Activated T-cell treated with anti-CD3 and anti-CD28 coated beads, Interleukin-2, amount 50 U/mL, for 72 hours (primary cell): ENCODE data around the gene PLEKHM2. TPM values are rescaled to one million over a fixed set of nuclear protein-coding genes. Genes with fewer than 3 reads are reported as not detected.

Experiments
- ATAC-seq, 2 donors: fragments of 150-1000 bp; cut with Tn5 transposase; replicated peaks in 1 of 2; 2 replicates each; pipeline ENCODE4 v1.10.0; 2021; ENCODE audit warnings: moderate library complexity in 2 of 2, mild to moderate bottlenecking in 1 of 2
- DNase-seq, 2 donors: peaks; one replicate each; pipeline ENCODE4 v3.0.0; 2021 to 2022; ENCODE audit warnings: mixed read lengths in 1 of 2
- H3K27ac Mint-ChIP-seq: one replicate; pipeline ENCODE4 v1.8.0; 2022; ENCODE audit warnings: mild to moderate bottlenecking, moderate library complexity, mixed read lengths
- H3K27me3 Mint-ChIP-seq: one replicate; pipeline ENCODE4 v1.8.0; 2022; ENCODE audit warnings: low read depth, mixed read lengths
- H3K36me3 Mint-ChIP-seq, 2 donors: one replicate each; pipeline ENCODE4 v1.8.0; 2022; ENCODE audit warnings: mixed read lengths in 2 of 2, mild to moderate bottlenecking in 1 of 2; ENCODE audit not compliant: insufficient read depth in 2 of 2
- H3K4me1 Mint-ChIP-seq: one replicate; pipeline ENCODE4 v1.8.0; 2022; ENCODE audit warnings: low read depth, mixed read lengths
- H3K4me3 Mint-ChIP-seq, 2 donors: one replicate each; pipeline ENCODE4 v1.8.0; 2022; ENCODE audit warnings: mild to moderate bottlenecking in 2 of 2, mixed read lengths in 2 of 2, moderate library complexity in 2 of 2
- H3K9me3 Mint-ChIP-seq, 2 donors: one replicate each; pipeline ENCODE4 v1.8.0; 2022; ENCODE audit warnings: mixed read lengths in 2 of 2
- total RNA-seq, 2 donors: library from RNA; stranded (reverse); gene quantifications; one replicate each; pipeline ENCODE4 v1.2.3, GENCODE V29; 2022

Gene PLEKHM2
- total RNA-seq, 2 donors from 2014 or later: 79.7 to 82.7 TPM

GRCh38 chr1:15663925-15664324 is 20.2 kb upstream of the PLEKHM2 start:
- Mint-ChIP-seq H3K27me3 (no peaks in the 10 kb centered on the region), H3K4me3 (no peak overlapping the region), H3K36me3 (peaks cover 0 to 16% of the 10 kb centered on the region in 2 donors), H3K9me3 (no peaks in the 10 kb centered on the region), H3K27ac (no peak overlapping the region), H3K4me1 (no peaks in the 10 kb centered on the region)
- DNase-seq (no peak), ATAC-seq (no peak)

GRCh38 chr1:15667362-15667761 is 16.8 kb upstream of the PLEKHM2 start:
- Mint-ChIP-seq H3K27me3 (no peaks in the 10 kb centered on the region), H3K27ac (no peak overlapping the region), H3K4me3 (no peak overlapping the region), H3K9me3 (no peaks in the 10 kb centered on the region), H3K36me3 (no peaks in the 10 kb centered on the region), H3K4me1 (no peaks in the 10 kb centered on the region)
- DNase-seq (no peak), ATAC-seq (no peak)

GRCh38 chr1:15668089-15668754 is 15.9 kb upstream of the PLEKHM2 start:
- no peaks in the 10 kb centered on the region for H3K4me1 Mint-ChIP-seq
- ATAC-seq (no peak), DNase-seq (no peak)
- no peaks in the 10 kb centered on the region for H3K27me3 Mint-ChIP-seq
- no peaks in the 10 kb centered on the region for H3K9me3 Mint-ChIP-seq
- no peak overlapping the region for H3K4me3 Mint-ChIP-seq
- H3K36me3 Mint-ChIP-seq: no peaks in the 10 kb centered on the region
- H3K27ac Mint-ChIP-seq: no peak overlapping the region

GRCh38 chr1:15669074-15669473 is 15.0 kb upstream of the PLEKHM2 start:
- Mint-ChIP-seq H3K9me3 (no peaks in the 10 kb centered on the region), H3K4me3 (no peak overlapping the region), H3K27me3 (no peaks in the 10 kb centered on the region), H3K36me3 (no peaks in the 10 kb centered on the region), H3K4me1 (no peaks in the 10 kb centered on the region), H3K27ac (no peak overlapping the region)
- ATAC-seq: no peak
- DNase-seq: no peak

GRCh38 chr1:15669864-15670263 is 14.3 kb upstream of the PLEKHM2 start:
- H3K27me3 Mint-ChIP-seq: no peaks in the 10 kb centered on the region
- no peak overlapping the region for H3K27ac Mint-ChIP-seq
- no peaks in the 10 kb centered on the region for H3K36me3 Mint-ChIP-seq
- no peaks in the 10 kb centered on the region for H3K9me3 Mint-ChIP-seq
- no peak overlapping the region for H3K4me3 Mint-ChIP-seq
- ATAC-seq (no peak), DNase-seq (no peak)
- H3K4me1 Mint-ChIP-seq: no peaks in the 10 kb centered on the region

GRCh38 chr1:15671430-15671829 is 12.7 kb upstream of the PLEKHM2 start:
- Mint-ChIP-seq H3K27ac (peak overlapping the region; percentile 60), H3K4me3 (no peak overlapping the region), H3K27me3 (no peaks in the 10 kb centered on the region), H3K4me1 (no peaks in the 10 kb centered on the region), H3K9me3 (no peaks in the 10 kb centered on the region), H3K36me3 (no peaks in the 10 kb centered on the region)
- no peak for DNase-seq
- no peak for ATAC-seq

- Mint-ChIP-seq H3K36me3 (no peaks in the 10 kb centered on the region), H3K9me3 (no peaks in the 10 kb centered on the region), H3K4me1 (peaks cover 9% of the 10 kb centered on the region), H3K27ac (no peak overlapping the region), H3K4me3 (no peak overlapping the region), H3K27me3 (no peaks in the 10 kb centered on the region)
- DNase-seq (no peak), ATAC-seq (no peak)
Measured at GRCh38 chr1:15674386-15675159, 9.5 kb upstream of the PLEKHM2 start.

- no peaks in the 10 kb centered on the region for H3K27me3 Mint-ChIP-seq
- no peak overlapping the region for H3K4me3 Mint-ChIP-seq
- DNase-seq: no peak
- H3K4me1 Mint-ChIP-seq: peaks cover 23% of the 10 kb centered on the region
- H3K9me3 Mint-ChIP-seq: no peaks in the 10 kb centered on the region
- no peak for ATAC-seq
- H3K36me3 Mint-ChIP-seq: no peaks in the 10 kb centered on the region
- H3K27ac Mint-ChIP-seq: no peak overlapping the region
Measured at GRCh38 chr1:15676010-15676409, 8.1 kb upstream of the PLEKHM2 start.

GRCh38 chr1:15676688-15677661 is 7.1 kb upstream of the PLEKHM2 start:
- Mint-ChIP-seq H3K4me3 (no peak overlapping the region), H3K4me1 (peaks cover 32% of the 10 kb centered on the region), H3K36me3 (no peaks in the 10 kb centered on the region), H3K27ac (no peak overlapping the region), H3K9me3 (no peaks in the 10 kb centered on the region), H3K27me3 (no peaks in the 10 kb centered on the region)
- ATAC-seq (no peak), DNase-seq (no peak)

GRCh38 chr1:15678578-15678977 is 5.5 kb upstream of the PLEKHM2 start:
- no peaks in the 10 kb centered on the region for H3K36me3 Mint-ChIP-seq
- H3K4me1 Mint-ChIP-seq: peaks cover 32% of the 10 kb centered on the region
- ATAC-seq (peak; percentile 47 to 68), DNase-seq (peak in 1 of 2 donors; percentile 21)
- no peak overlapping the region for H3K27ac Mint-ChIP-seq
- H3K9me3 Mint-ChIP-seq: no peaks in the 10 kb centered on the region
- no peaks in the 10 kb centered on the region for H3K27me3 Mint-ChIP-seq
- no peak overlapping the region for H3K4me3 Mint-ChIP-seq

- peak; percentile 16 to 18 for ATAC-seq
- H3K36me3 Mint-ChIP-seq: peaks cover 0 to 1% of the 10 kb centered on the region in 2 donors
- H3K9me3 Mint-ChIP-seq: no peaks in the 10 kb centered on the region
- no peaks in the 10 kb centered on the region for H3K27me3 Mint-ChIP-seq
- peaks cover 34% of the 10 kb centered on the region for H3K4me1 Mint-ChIP-seq
- DNase-seq: peak in 1 of 2 donors; percentile 43
- H3K27ac Mint-ChIP-seq: no peak overlapping the region
- peak overlapping the region; percentile 3 to 27 for H3K4me3 Mint-ChIP-seq
Measured at GRCh38 chr1:15680131-15680530, 4.0 kb upstream of the PLEKHM2 start.

GRCh38 chr1:15680561-15681348 is 3.4 kb upstream of the PLEKHM2 start:
- ATAC-seq: peak; percentile 73 to 80
- peak overlapping the region; percentile 75 for H3K27ac Mint-ChIP-seq
- peak overlapping the region; percentile 41 to 70 for H3K4me3 Mint-ChIP-seq
- no peaks in the 10 kb centered on the region for H3K9me3 Mint-ChIP-seq
- no peaks in the 10 kb centered on the region for H3K27me3 Mint-ChIP-seq
- peaks cover 41% of the 10 kb centered on the region for H3K4me1 Mint-ChIP-seq
- peaks cover 0 to 1% of the 10 kb centered on the region in 2 donors for H3K36me3 Mint-ChIP-seq
- DNase-seq: peak; percentile 37 to 48
